Tibial nerve (tissue), 4 donors: ENCODE data around the gene PDZRN3.

Experiments used
- EP300 ChIP-seq, 2 donors: sonication (generic); formaldehyde crosslinking; IDR thresholded peaks; one replicate each; pipeline ENCODE4 v1.6.1; 2017; ENCODE audit warnings: antibody characterized with exemption in 2 of 2, mild to moderate bottlenecking in 1 of 2
- POLR2A ChIP-seq, 2 donors: fragments of 450-650 bp; IDR thresholded peaks; one replicate each; pipeline ENCODE4 v1.6.1; 2017; ENCODE audit warnings: antibody characterized with exemption in 2 of 2, mild to moderate bottlenecking in 2 of 2, moderate library complexity in 2 of 2
- TF ChIP-seq, protein P1 (sequence below), 5 experiments: fragments of 200-600 bp in 3 of 5; fragments of 450-650 bp in 2 of 5; sonication (generic) in 3 of 5; IDR thresholded peaks; one replicate each; pipeline ENCODE4 v1.5.1; 2016 to 2019; ENCODE audit warnings: antibody characterized with exemption in 5 of 5, mild to moderate bottlenecking in 3 of 5, moderate library complexity in 2 of 5

DNA sequence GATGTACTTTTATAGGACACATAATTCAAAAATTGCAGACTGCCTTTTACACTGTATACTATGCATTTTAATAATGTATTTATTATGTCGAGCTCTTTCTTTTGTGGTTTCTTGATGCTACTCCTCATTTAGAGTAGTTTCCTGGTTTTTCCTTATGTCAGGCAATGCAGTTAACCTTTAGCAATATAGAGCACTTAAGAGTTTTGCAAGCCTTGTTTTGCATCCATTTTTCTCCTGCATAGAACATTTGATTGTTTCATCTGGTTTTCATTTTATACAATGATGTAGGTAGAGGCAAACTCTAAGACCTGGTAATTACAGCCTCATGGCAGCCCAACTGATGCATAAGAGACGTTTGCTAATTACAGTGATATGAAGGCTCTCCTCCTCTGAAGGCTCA, 86.3 kb downstream of the PDZRN3 start:
- TF ChIP-seq, protein P1, sequence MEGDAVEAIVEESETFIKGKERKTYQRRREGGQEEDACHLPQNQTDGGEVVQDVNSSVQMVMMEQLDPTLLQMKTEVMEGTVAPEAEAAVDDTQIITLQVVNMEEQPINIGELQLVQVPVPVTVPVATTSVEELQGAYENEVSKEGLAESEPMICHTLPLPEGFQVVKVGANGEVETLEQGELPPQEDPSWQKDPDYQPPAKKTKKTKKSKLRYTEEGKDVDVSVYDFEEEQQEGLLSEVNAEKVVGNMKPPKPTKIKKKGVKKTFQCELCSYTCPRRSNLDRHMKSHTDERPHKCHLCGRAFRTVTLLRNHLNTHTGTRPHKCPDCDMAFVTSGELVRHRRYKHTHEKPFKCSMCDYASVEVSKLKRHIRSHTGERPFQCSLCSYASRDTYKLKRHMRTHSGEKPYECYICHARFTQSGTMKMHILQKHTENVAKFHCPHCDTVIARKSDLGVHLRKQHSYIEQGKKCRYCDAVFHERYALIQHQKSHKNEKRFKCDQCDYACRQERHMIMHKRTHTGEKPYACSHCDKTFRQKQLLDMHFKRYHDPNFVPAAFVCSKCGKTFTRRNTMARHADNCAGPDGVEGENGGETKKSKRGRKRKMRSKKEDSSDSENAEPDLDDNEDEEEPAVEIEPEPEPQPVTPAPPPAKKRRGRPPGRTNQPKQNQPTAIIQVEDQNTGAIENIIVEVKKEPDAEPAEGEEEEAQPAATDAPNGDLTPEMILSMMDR (IDR thresholded peaks at IDR 0.05): no peak
- TF ChIP-seq POLR2A (IDR thresholded peaks at IDR 0.05) (no peak), EP300 (IDR thresholded peaks at IDR 0.05) (no peak)
